ENCODE data around the gene ERC1. TPM values are rescaled to one million over a fixed set of nuclear protein-coding genes. Genes with fewer than 3 reads are reported as not detected.

The ERC1 gene
- total RNA-seq, 2 experiments from 2014 or later, result 21.7 to 27.0 TPM

GRCh38 chr12:1344245-1344644 lies 353.2 kb downstream of the ERC1 start:
- Mint-ChIP-seq H3K27ac (no peak overlapping the region), H3K9me3 (peaks cover 3% of the 10 kb centered on the region), H3K4me1 (ENCODE audit: low read depth) (peaks cover 3% of the 10 kb centered on the region), H3K4me3 (no peak overlapping the region), H3K27me3 (no peaks in the 10 kb centered on the region), H3K36me3 (ENCODE audit: low read depth) (peaks cover 6% of the 10 kb centered on the region)
- ChIA-PET POLR2A (interaction anchor here (1.1 kb wide), 1 partner anchor 26 kb away, joined by 4 read pairs; no protein-coding TSS in a partner anchor), CTCF (interaction anchor here (0.9 to 1.7 kb wide), 2 partner anchors 9 to 226 kb away, joined by 3 to 9 read pairs; no protein-coding TSS in a partner anchor)
- ATAC-seq (no peak), DNase-seq (no peak)
- intact Hi-C loops (cut with micrococcal nuclease), result no loop called here
- TF ChIP-seq CTCF (IDR thresholded peaks at IDR 0.05), result no peak

- TF ChIP-seq CTCF (IDR thresholded peaks at IDR 0.05), result no peak
- no peak overlapping the region for H3K4me3 Mint-ChIP-seq
- no peak overlapping the region for H3K27ac Mint-ChIP-seq
- ATAC-seq, result no peak
- H3K27me3 Mint-ChIP-seq, result no peaks in the 10 kb centered on the region
- ChIA-PET POLR2A (no interaction called here), CTCF (no interaction called here)
- H3K36me3 Mint-ChIP-seq (ENCODE audit: low read depth), result peaks cover 6% of the 10 kb centered on the region
- H3K4me1 Mint-ChIP-seq (ENCODE audit: low read depth), result peaks cover 3% of the 10 kb centered on the region
- H3K9me3 Mint-ChIP-seq, result peaks cover 3% of the 10 kb centered on the region
- intact Hi-C loops (cut with micrococcal nuclease), result no loop called here
- no peak for DNase-seq
Measured at GRCh38 chr12:1346126-1346525, 355.1 kb downstream of the ERC1 start.

GRCh38 chr12:1347294-1347693 lies 356.3 kb downstream of the ERC1 start:
- Mint-ChIP-seq H3K27me3 (no peaks in the 10 kb centered on the region), H3K36me3 (ENCODE audit: low read depth) (peaks cover 2% of the 10 kb centered on the region), H3K4me3 (no peak overlapping the region), H3K27ac (no peak overlapping the region), H3K9me3 (no peaks in the 10 kb centered on the region), H3K4me1 (ENCODE audit: low read depth) (peaks cover 3% of the 10 kb centered on the region)
- TF ChIP-seq CTCF (IDR thresholded peaks at IDR 0.05), result no peak
- intact Hi-C loops (cut with micrococcal nuclease), result no loop called here
- ChIA-PET CTCF (no interaction called here), POLR2A (no interaction called here)
- DNase-seq, result no peak
- no peak for ATAC-seq

GRCh38 chr12:1348606-1349005 lies 357.6 kb downstream of the ERC1 start:
- Mint-ChIP-seq H3K27ac (no peak overlapping the region), H3K4me3 (no peak overlapping the region), H3K9me3 (no peaks in the 10 kb centered on the region), H3K4me1 (ENCODE audit: low read depth) (peaks cover 3% of the 10 kb centered on the region), H3K36me3 (ENCODE audit: low read depth) (peaks cover 2% of the 10 kb centered on the region), H3K27me3 (no peaks in the 10 kb centered on the region)
- ChIA-PET CTCF (interaction anchor here (0.7 to 1.6 kb wide), 4 partner anchors 21 to 253 kb away, joined by 3 to 5 read pairs (median 3); no protein-coding TSS in a partner anchor), POLR2A (no interaction called here)
- intact Hi-C loops (cut with micrococcal nuclease), result no loop called here
- ATAC-seq, result no peak
- DNase-seq, result no peak
- TF ChIP-seq CTCF (IDR thresholded peaks at IDR 0.05), result no peak

- Mint-ChIP-seq H3K4me3 (no peak overlapping the region), H3K27me3 (no peaks in the 10 kb centered on the region), H3K36me3 (ENCODE audit: low read depth) (peaks cover 2% of the 10 kb centered on the region), H3K4me1 (ENCODE audit: low read depth) (no peaks in the 10 kb centered on the region), H3K9me3 (no peaks in the 10 kb centered on the region), H3K27ac (no peak overlapping the region)
- POLR2A ChIA-PET, result no interaction called here
- DNase-seq, result no peak
- intact Hi-C loops (cut with micrococcal nuclease), result no loop called here
- CTCF ChIA-PET, result no interaction called here
- TF ChIP-seq CTCF (IDR thresholded peaks at IDR 0.05), result no peak
- no peak for ATAC-seq
Measured at GRCh38 chr12:1350055-1350933, 359.3 kb downstream of the ERC1 start.

All from activated CD8-positive, alpha-beta T cell treated with anti-CD3 and anti-CD28 coated beads for 36 hours (primary cell).